ENCODE results near the gene PDCD4. TPM values are rescaled to one million over a fixed set of nuclear protein-coding genes. Genes with fewer than 3 reads are reported as not detected.

Gene PDCD4
- total RNA-seq, 1 experiment from 2014 or later, result 63.0 TPM

DNA sequence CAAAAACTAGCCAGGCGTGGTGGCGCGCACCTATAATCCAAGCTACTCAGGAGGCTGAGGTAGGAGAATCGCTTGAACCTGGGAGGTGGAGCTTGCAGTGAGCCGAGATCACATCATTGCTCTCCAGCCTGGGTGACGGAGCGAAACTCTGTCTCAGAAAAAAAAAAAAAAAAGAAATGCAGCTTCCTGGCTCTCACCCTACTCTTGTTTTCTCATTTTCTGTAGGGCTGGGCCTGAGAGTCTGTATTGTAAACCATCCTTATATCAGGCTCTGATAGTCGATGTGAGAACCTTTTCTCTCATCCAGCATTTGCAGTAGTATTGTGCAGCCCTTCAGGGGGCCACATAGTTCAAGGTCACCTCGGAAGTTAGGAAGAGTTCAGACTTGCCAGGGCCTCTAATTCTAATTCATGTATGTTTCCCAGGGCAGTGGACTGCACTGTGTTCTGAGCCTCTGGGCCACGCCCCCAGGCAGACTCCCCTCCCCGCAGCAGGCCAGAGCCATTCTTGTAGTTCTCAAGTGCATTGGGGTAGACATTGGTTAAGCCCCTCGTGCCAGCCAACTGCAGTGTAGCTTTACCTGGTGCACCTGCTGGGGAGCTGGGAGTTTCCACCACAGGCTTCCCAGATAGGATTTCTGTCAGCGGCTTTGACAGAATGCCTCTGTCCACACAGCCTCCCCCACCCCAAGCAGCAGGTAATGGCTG, 38.3 kb upstream of the PDCD4 start (continued):
- no peak for TF ChIP-seq REST (IDR thresholded peaks at IDR 0.05; ENCODE audit: low read depth)

- H3K27me3 ChIP-seq (ENCODE audit: insufficient read depth, low read length), result no peaks in the 10 kb centered on the region
- ChIA-PET POLR2A (no interaction called here), RAD21 (ENCODE audit: low non-redundant PET in 1 of 2, low total read pairs in 2 of 2, uncharacterized antibody in 2 of 2, unreplicated experiment in 2 of 2) (no interaction called here), CTCF (no interaction called here)
- H2AFZ ChIP-seq (ENCODE audit: low read depth, low read length, poor library complexity, severe bottlenecking), result no peak overlapping the region
- H3K9ac ChIP-seq (ENCODE audit: low read length), result no peak overlapping the region
- H3K27ac ChIP-seq (ENCODE audit: low read depth, low read length), result no peak overlapping the region
- ATAC-seq (no peak), DNase-seq (ENCODE audit: low read depth, low spot score) (no peak)
- no peaks in the 10 kb centered on the region for H3K79me2 ChIP-seq (ENCODE audit: insufficient read depth, low read length)
- H3K9me2 ChIP-seq (ENCODE audit: insufficient read depth), result no peaks in the 10 kb centered on the region
- no peak overlapping the region for H3K4me3 ChIP-seq (replicated peaks in 1 of 2; ENCODE audit: low read depth in 1 of 2, low read length in 2 of 2)
- H3K36me3 ChIP-seq (ENCODE audit: control insufficient read depth in 1 of 2, insufficient read depth in 2 of 2, low read length in 2 of 2), result no peaks in the 10 kb centered on the region
- no peaks in the 10 kb centered on the region for H3K4me1 ChIP-seq (ENCODE audit: control insufficient read depth in 1 of 2, insufficient read depth in 2 of 2, low read length in 2 of 2)
- intact Hi-C loops (cut with micrococcal nuclease), result no loop called here
- TF ChIP-seq FOSL1 (IDR thresholded peaks at IDR 0.05; ENCODE audit: low read depth), result no peak
- no peak for TF ChIP-seq MAX (IDR thresholded peaks at IDR 0.05)
- no peak for TF ChIP-seq ZBTB33 (IDR thresholded peaks at IDR 0.05; ENCODE audit: extremely low read depth, insufficient replicate concordance, low read length)
- no peak for TF ChIP-seq JUND (IDR thresholded peaks at IDR 0.05)
- no peak for TF ChIP-seq EGR1 (IDR thresholded peaks at IDR 0.05; ENCODE audit: low read depth)
- no peak for TF ChIP-seq TCF7L2 (IDR thresholded peaks at IDR 0.05; ENCODE audit: borderline replicate concordance, extremely low read depth, insufficient read depth, insufficient read length)
- TF ChIP-seq SIN3A (IDR thresholded peaks at IDR 0.05; ENCODE audit: low read depth), result no peak
- TF ChIP-seq, protein P1, sequence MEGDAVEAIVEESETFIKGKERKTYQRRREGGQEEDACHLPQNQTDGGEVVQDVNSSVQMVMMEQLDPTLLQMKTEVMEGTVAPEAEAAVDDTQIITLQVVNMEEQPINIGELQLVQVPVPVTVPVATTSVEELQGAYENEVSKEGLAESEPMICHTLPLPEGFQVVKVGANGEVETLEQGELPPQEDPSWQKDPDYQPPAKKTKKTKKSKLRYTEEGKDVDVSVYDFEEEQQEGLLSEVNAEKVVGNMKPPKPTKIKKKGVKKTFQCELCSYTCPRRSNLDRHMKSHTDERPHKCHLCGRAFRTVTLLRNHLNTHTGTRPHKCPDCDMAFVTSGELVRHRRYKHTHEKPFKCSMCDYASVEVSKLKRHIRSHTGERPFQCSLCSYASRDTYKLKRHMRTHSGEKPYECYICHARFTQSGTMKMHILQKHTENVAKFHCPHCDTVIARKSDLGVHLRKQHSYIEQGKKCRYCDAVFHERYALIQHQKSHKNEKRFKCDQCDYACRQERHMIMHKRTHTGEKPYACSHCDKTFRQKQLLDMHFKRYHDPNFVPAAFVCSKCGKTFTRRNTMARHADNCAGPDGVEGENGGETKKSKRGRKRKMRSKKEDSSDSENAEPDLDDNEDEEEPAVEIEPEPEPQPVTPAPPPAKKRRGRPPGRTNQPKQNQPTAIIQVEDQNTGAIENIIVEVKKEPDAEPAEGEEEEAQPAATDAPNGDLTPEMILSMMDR (IDR thresholded peaks at IDR 0.05 in 2 of 3, conservative IDR thresholded peaks at IDR 0.05 in 1 of 3; ENCODE audit: borderline replicate concordance in 1 of 3, insufficient read depth in 1 of 3, low read depth in 2 of 3, low read length in 2 of 3), result no peak
- TF ChIP-seq SP1 (IDR thresholded peaks at IDR 0.05; ENCODE audit: low read depth), result no peak
- TF ChIP-seq ATF3 (IDR thresholded peaks at IDR 0.05), result no peak
- no peak for TF ChIP-seq ELF1 (IDR thresholded peaks at IDR 0.05; ENCODE audit: borderline replicate concordance, low read depth)
- TF ChIP-seq CEBPB (IDR thresholded peaks at IDR 0.05; ENCODE audit: low read depth), result no peak
- TF ChIP-seq CBX3 (IDR thresholded peaks at IDR 0.05; ENCODE audit: low read depth), result no peak
- TF ChIP-seq POLR2A (IDR thresholded peaks at IDR 0.05; ENCODE audit: borderline replicate concordance, extremely low read depth, insufficient read depth, insufficient read length), result no peak
- TF ChIP-seq RAD21 (IDR thresholded peaks at IDR 0.05; ENCODE audit: low read depth), result no peak
- no peak for TF ChIP-seq ZNF274 (IDR thresholded peaks at IDR 0.05; ENCODE audit: low read depth, low read length)
- H3K4me2 ChIP-seq (ENCODE audit: low read length), result no peak overlapping the region
- H4K20me1 ChIP-seq (ENCODE audit: insufficient read depth), result no peaks in the 10 kb centered on the region
- BruUV-seq (replicated peaks), result no TSS peak
- no peaks in the 10 kb centered on the region for H3K9me3 ChIP-seq (ENCODE audit: control insufficient read depth in 1 of 2, insufficient read depth in 1 of 2, low read depth in 1 of 2, low read length in 2 of 2)
Observed at GRCh38 chr10:110833941-110834628, 37.6 kb upstream of the PDCD4 start.

All from HCT116 (cell line).